GM19351 (cell line): ENCODE measurements around the gene ERCC6L2.

Source experiments
- ATAC-seq: cut with Tn5 transposase; IDR thresholded peaks from one replicate; pipeline ENCODE4 v1.9.1; 2021; ENCODE audit warnings: mild to moderate bottlenecking, moderate library complexity; ENCODE audit not compliant: unreplicated experiment

ERCC6L2 gene

GRCh38 chr9:95910770-95911340 is 35.4 kb downstream of the ERCC6L2 start:
- no peak for ATAC-seq

GRCh38 chr9:95912773-95913172 is 37.3 kb downstream of the ERCC6L2 start:
- ATAC-seq = no peak

- ATAC-seq = no peak
Measured at GRCh38 chr9:95920017-95920416, 44.5 kb downstream of the ERCC6L2 start.

- ATAC-seq = no peak
Measured at GRCh38 chr9:95923794-95924193, 48.3 kb downstream of the ERCC6L2 start.

- no peak for ATAC-seq
Measured at GRCh38 chr9:95924987-95925386, 49.5 kb downstream of the ERCC6L2 start.

GRCh38 chr9:95927271-95928004 is 51.9 kb downstream of the ERCC6L2 start:
- ATAC-seq = no peak

GRCh38 chr9:95930277-95930676 is 54.8 kb downstream of the ERCC6L2 start:
- ATAC-seq = no peak

- no peak for ATAC-seq
Measured at GRCh38 chr9:95935861-95936578, 60.5 kb downstream of the ERCC6L2 start.

GRCh38 chr9:95936579-95937075 is 61.1 kb downstream of the ERCC6L2 start:
- no peak for ATAC-seq

- no peak for ATAC-seq
Measured at GRCh38 chr9:95937131-95937530, 61.6 kb downstream of the ERCC6L2 start.

GRCh38 chr9:95938724-95939123 is 63.2 kb downstream of the ERCC6L2 start:
- no peak for ATAC-seq

GRCh38 chr9:95939472-95939871 is 64.0 kb downstream of the ERCC6L2 start:
- no peak for ATAC-seq

- ATAC-seq = no peak
Measured at GRCh38 chr9:95940265-95940664, 64.8 kb downstream of the ERCC6L2 start.

GRCh38 chr9:95942016-95942415 is 66.5 kb downstream of the ERCC6L2 start:
- no peak for ATAC-seq

- ATAC-seq = no peak
Measured at GRCh38 chr9:95947118-95947517, 71.6 kb downstream of the ERCC6L2 start.

GRCh38 chr9:95952471-95952870 is 77.0 kb downstream of the ERCC6L2 start:
- ATAC-seq = no peak

GRCh38 chr9:95953986-95954385 is 78.5 kb downstream of the ERCC6L2 start:
- ATAC-seq = no peak

- ATAC-seq = no peak
Measured at GRCh38 chr9:95954940-95955339, 79.4 kb downstream of the ERCC6L2 start.

GRCh38 chr9:95962936-95963335 is 87.4 kb downstream of the ERCC6L2 start:
- no peak for ATAC-seq

- no peak for ATAC-seq
Measured at GRCh38 chr9:95963659-95964058, 88.2 kb downstream of the ERCC6L2 start.

- no peak for ATAC-seq
Measured at GRCh38 chr9:95966306-95966705, 90.8 kb downstream of the ERCC6L2 start.

GRCh38 chr9:95970317-95970716 is 94.8 kb downstream of the ERCC6L2 start:
- no peak for ATAC-seq
